ENCODE data around the gene GRAMD1B. TPM values are rescaled to one million over a fixed set of nuclear protein-coding genes. Genes with fewer than 3 reads are reported as not detected.

Gene GRAMD1B
- total RNA-seq, 1 experiment from 2014 or later: 5.8 TPM

DNA sequence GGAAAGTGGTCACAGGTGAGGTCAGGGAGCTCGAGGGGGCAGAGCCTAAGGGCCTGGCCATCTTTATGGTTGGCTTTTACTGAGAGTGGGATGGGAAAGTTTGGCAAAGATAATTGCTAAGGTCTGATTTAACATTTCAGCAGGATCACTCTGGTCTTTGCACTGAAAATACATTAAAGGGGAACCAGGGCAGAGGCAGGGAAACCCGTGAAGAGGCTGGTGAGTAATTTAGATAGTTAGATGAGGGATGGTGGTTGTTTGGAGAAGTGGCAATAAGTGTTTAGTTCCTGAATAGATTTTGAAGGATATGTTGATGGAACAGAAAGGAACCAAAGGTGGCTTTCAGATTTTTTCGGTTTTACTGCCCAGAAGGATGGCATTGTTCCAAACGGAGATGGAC is 173.6 kb downstream of the GRAMD1B start:
- H2AFZ ChIP-seq: no peak overlapping the region
- no peaks in the 10 kb centered on the region for H3K4me1 ChIP-seq (replicated peaks; ENCODE audit: insufficient read depth)
- ChIA-PET CTCF (interaction anchor here (0.7 kb wide), 1 partner anchor 16 kb away, joined by 4 read pairs; no protein-coding TSS in a partner anchor), POLR2A (ENCODE audit: unreplicated experiment) (no interaction called here)
- H3K9me3 ChIP-seq (ENCODE audit: insufficient read depth, low read depth): no peaks in the 10 kb centered on the region
- no peaks in the 10 kb centered on the region for H3K79me2 ChIP-seq (ENCODE audit: low read depth)
- H3K36me3 ChIP-seq (ENCODE audit: low read depth): no peaks in the 10 kb centered on the region
- BruUV-seq (replicated peaks): no TSS peak
- intact Hi-C loops (cut with micrococcal nuclease; ENCODE audit: unreplicated experiment): no loop called here
- DNase-seq: no peak
- H3K27ac ChIP-seq: no peak overlapping the region
- TF ChIP-seq, protein P1, sequence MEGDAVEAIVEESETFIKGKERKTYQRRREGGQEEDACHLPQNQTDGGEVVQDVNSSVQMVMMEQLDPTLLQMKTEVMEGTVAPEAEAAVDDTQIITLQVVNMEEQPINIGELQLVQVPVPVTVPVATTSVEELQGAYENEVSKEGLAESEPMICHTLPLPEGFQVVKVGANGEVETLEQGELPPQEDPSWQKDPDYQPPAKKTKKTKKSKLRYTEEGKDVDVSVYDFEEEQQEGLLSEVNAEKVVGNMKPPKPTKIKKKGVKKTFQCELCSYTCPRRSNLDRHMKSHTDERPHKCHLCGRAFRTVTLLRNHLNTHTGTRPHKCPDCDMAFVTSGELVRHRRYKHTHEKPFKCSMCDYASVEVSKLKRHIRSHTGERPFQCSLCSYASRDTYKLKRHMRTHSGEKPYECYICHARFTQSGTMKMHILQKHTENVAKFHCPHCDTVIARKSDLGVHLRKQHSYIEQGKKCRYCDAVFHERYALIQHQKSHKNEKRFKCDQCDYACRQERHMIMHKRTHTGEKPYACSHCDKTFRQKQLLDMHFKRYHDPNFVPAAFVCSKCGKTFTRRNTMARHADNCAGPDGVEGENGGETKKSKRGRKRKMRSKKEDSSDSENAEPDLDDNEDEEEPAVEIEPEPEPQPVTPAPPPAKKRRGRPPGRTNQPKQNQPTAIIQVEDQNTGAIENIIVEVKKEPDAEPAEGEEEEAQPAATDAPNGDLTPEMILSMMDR (conservative IDR thresholded peaks at IDR 0.05): no peak
- TF ChIP-seq EZH2 (IDR thresholded peaks at IDR 0.05; ENCODE audit: low read depth): no peak
- H3K27me3 ChIP-seq (ENCODE audit: insufficient read depth, low read depth): no peaks in the 10 kb centered on the region
- H3K4me2 ChIP-seq: no peak overlapping the region
- no peak overlapping the region for H3K4me3 ChIP-seq
- H3F3A ChIP-seq (ENCODE audit: insufficient read depth, low read depth): no peaks in the 10 kb centered on the region
- no peaks in the 10 kb centered on the region for H3K9me2 ChIP-seq (ENCODE audit: insufficient read depth)
- H4K20me1 ChIP-seq (ENCODE audit: insufficient read depth): no peaks in the 10 kb centered on the region

DNA sequence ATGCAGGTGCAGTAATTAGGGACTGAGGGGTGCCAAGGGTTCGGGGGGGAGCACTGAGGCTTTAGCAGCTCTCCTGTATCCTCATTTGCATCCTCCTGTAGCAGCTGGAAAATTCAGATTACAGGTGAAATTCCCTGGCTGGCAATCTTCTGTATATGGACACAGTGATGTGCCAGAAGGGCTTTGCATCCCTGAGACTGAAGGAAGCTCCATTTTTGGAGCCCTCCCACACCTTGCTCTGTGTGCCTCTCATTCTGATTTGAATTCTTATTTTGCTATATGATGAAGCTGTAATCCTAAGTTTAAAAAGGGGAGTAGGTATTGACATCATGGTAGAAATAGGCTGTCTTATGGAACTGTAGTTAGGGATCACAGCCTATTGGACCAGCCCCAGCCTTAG is 177.7 kb downstream of the GRAMD1B start:
- H3K36me3 ChIP-seq (ENCODE audit: low read depth): no peaks in the 10 kb centered on the region
- POLR2A ChIA-PET (ENCODE audit: unreplicated experiment): no interaction called here

DNA sequence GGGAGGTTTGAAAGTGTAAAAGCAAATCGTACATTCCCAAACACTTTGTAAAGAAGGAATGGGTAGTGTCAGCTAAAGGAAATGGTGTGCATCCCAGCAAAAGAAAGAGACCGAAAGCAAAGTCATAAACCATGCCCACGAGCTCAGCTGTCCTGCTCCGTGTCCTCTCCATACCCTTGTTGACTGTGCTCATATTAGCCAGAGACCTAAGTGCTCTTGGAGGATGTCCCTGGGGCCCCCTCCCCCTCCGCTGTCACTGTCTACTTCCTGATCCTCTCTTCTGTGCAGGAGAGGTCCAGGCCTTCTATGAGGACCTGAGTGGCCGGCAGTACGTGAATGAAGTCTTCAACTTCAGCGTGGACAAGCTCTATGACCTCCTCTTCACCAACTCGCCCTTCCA is 178.3 kb downstream of the GRAMD1B start:
- no peaks in the 10 kb centered on the region for H4K20me1 ChIP-seq (ENCODE audit: insufficient read depth)
- no peak overlapping the region for H3K4me2 ChIP-seq
- ChIA-PET POLR2A (ENCODE audit: unreplicated experiment) (no interaction called here), CTCF (no interaction called here)
- no peak overlapping the region for H3K4me3 ChIP-seq
- TF ChIP-seq EZH2 (IDR thresholded peaks at IDR 0.05; ENCODE audit: low read depth): no peak
- TF ChIP-seq, protein P1 (conservative IDR thresholded peaks at IDR 0.05): no peak
- no peaks in the 10 kb centered on the region for H3F3A ChIP-seq (ENCODE audit: insufficient read depth, low read depth)
- H2AFZ ChIP-seq: no peak overlapping the region
- no peaks in the 10 kb centered on the region for H3K4me1 ChIP-seq (replicated peaks; ENCODE audit: insufficient read depth)
- no peaks in the 10 kb centered on the region for H3K36me3 ChIP-seq (ENCODE audit: low read depth)
- no peak for DNase-seq
- H3K9me2 ChIP-seq (ENCODE audit: insufficient read depth): no peaks in the 10 kb centered on the region
- intact Hi-C loops (cut with micrococcal nuclease; ENCODE audit: unreplicated experiment): no loop called here
- BruUV-seq (replicated peaks): no TSS peak
- no peak overlapping the region for H3K27ac ChIP-seq
- no peaks in the 10 kb centered on the region for H3K9me3 ChIP-seq (ENCODE audit: insufficient read depth, low read depth)
- no peaks in the 10 kb centered on the region for H3K79me2 ChIP-seq (ENCODE audit: low read depth)
- H3K27me3 ChIP-seq (ENCODE audit: insufficient read depth, low read depth): no peaks in the 10 kb centered on the region

More for the DNA sequence above, 177.7 kb downstream of the GRAMD1B start:
- H3K9me2 ChIP-seq (ENCODE audit: insufficient read depth): no peaks in the 10 kb centered on the region
- H3K27ac ChIP-seq: no peak overlapping the region
- no peaks in the 10 kb centered on the region for H3K27me3 ChIP-seq (ENCODE audit: insufficient read depth, low read depth)
- H3K4me2 ChIP-seq: no peak overlapping the region
- no peak overlapping the region for H2AFZ ChIP-seq
- no peaks in the 10 kb centered on the region for H3F3A ChIP-seq (ENCODE audit: insufficient read depth, low read depth)
- no peak overlapping the region for H3K4me3 ChIP-seq
- no peaks in the 10 kb centered on the region for H4K20me1 ChIP-seq (ENCODE audit: insufficient read depth)
- no peaks in the 10 kb centered on the region for H3K79me2 ChIP-seq (ENCODE audit: low read depth)
- intact Hi-C loops (cut with micrococcal nuclease; ENCODE audit: unreplicated experiment): no loop called here
- no peak for DNase-seq
- no peak for TF ChIP-seq EZH2 (IDR thresholded peaks at IDR 0.05; ENCODE audit: low read depth)
- TF ChIP-seq, protein P1 (conservative IDR thresholded peaks at IDR 0.05): no peak
- H3K9me3 ChIP-seq (ENCODE audit: insufficient read depth, low read depth): no peaks in the 10 kb centered on the region
- no peaks in the 10 kb centered on the region for H3K4me1 ChIP-seq (replicated peaks; ENCODE audit: insufficient read depth)
- no TSS peak for BruUV-seq (replicated peaks)
- CTCF ChIA-PET: no interaction called here
